ENCODE data around the gene BACH2. TPM values are rescaled to one million over a fixed set of nuclear protein-coding genes. Genes with fewer than 3 reads are reported as not detected.

BACH2 gene
- total and polyA plus RNA-seq, 4 experiments from 2014 or later, result 6.5 to 48.0 (median 25.8) TPM

GRCh38 chr6:89952105-89952671, 344.5 kb downstream of the BACH2 start:
- Mint-ChIP-seq H3K4me3 (peak overlapping the region in 6 of 8 donors; percentile 53 to 83 (median 69)), H3K27me3 (no peaks in the 10 kb centered on the region), H3K27ac (peak overlapping the region; percentile 84 to 91 (median 89)), H3K4me1 (peaks cover 46 to 72% (median 59%) of the 10 kb centered on the region in 4 donors), H3K36me3 (peaks cover 25 to 33% of the 10 kb centered on the region in 2 donors), H3K9me3 (peaks cover 0 to 2% (median 0%) of the 10 kb centered on the region in 8 donors)
- Histone ChIP-seq H3K9me3 (ENCODE audit: control insufficient read depth in 1 of 2, low read length in 2 of 2) (no peaks in the 10 kb centered on the region), H3K36me3 (ENCODE audit: insufficient read depth, low read length) (peaks cover 8% of the 10 kb centered on the region), H3K4me3 (ENCODE audit: low read length in 2 of 2) (no peak overlapping the region), H3K27me3 (ENCODE audit: insufficient read depth, low read length) (no peaks in the 10 kb centered on the region), H3K4me1 (ENCODE audit: insufficient read depth, low read length) (peaks cover 53% of the 10 kb centered on the region), H3K27ac (ENCODE audit: low read depth, low read length) (peak overlapping the region; percentile 7)
- no peak for DNase-seq
- intact Hi-C loops (cut with micrococcal nuclease), result no loop called here
- ChIA-PET POLR2A (ENCODE audit: partially characterized antibody) (interaction anchor here (0.7 to 2.9 kb wide), 17 partner anchors 9 to 609 kb away, joined by 3 to 10 read pairs (median 3); partner anchors contain the start of genes BACH2 and MDN1), CTCF (ENCODE audit: partially characterized antibody) (interaction anchor here (0.9 to 3.2 kb wide), 7 partner anchors 9 to 527 kb away, joined by 3 to 31 read pairs (median 4); partner anchors contain the start of gene BACH2)

GRCh38 chr6:89951574-89952104, 345.0 kb downstream of the BACH2 start:
- no peak for DNase-seq
- H3K4me3 ChIP-seq (ENCODE audit: low read length in 2 of 2), result no peak overlapping the region
- peaks cover 46 to 74% (median 54%) of the 10 kb centered on the region in 4 donors for H3K4me1 Mint-ChIP-seq
- H3K27me3 ChIP-seq (ENCODE audit: insufficient read depth, low read length), result no peaks in the 10 kb centered on the region
- peak overlapping the region; percentile 84 to 91 (median 89) for H3K27ac Mint-ChIP-seq
- H3K4me1 ChIP-seq (ENCODE audit: insufficient read depth, low read length), result peaks cover 53% of the 10 kb centered on the region
- ChIA-PET POLR2A (ENCODE audit: partially characterized antibody) (interaction anchor here (0.9 to 2.9 kb wide), 4 partner anchors 92 to 610 kb away, joined by 3 to 10 read pairs (median 4); no protein-coding TSS in a partner anchor), CTCF (ENCODE audit: partially characterized antibody) (interaction anchor here (1.4 to 4.5 kb wide), 4 partner anchors 9 to 527 kb away, joined by 3 to 31 read pairs (median 12); partner anchors contain the start of gene BACH2)
- intact Hi-C loops (cut with micrococcal nuclease), result no loop called here
- no peaks in the 10 kb centered on the region for H3K9me3 ChIP-seq (ENCODE audit: control insufficient read depth in 1 of 2, low read length in 2 of 2)
- no peaks in the 10 kb centered on the region for H3K27me3 Mint-ChIP-seq
- peaks cover 31 to 33% of the 10 kb centered on the region in 2 donors for H3K36me3 Mint-ChIP-seq
- H3K4me3 Mint-ChIP-seq, result peak overlapping the region in 4 of 8 donors; percentile 2 to 83 (median 51)
- no peak overlapping the region for H3K27ac ChIP-seq (ENCODE audit: low read depth, low read length)
- H3K9me3 Mint-ChIP-seq, result no peaks in the 10 kb centered on the region
- peaks cover 8% of the 10 kb centered on the region for H3K36me3 ChIP-seq (ENCODE audit: insufficient read depth, low read length)

- H3K27ac ChIP-seq (ENCODE audit: low read depth, low read length), result no peak overlapping the region
- no peaks in the 10 kb centered on the region for H3K9me3 ChIP-seq (ENCODE audit: control insufficient read depth in 1 of 2, low read length in 2 of 2)
- H3K27me3 Mint-ChIP-seq, result no peaks in the 10 kb centered on the region
- H3K4me1 ChIP-seq (ENCODE audit: insufficient read depth, low read length), result peaks cover 48% of the 10 kb centered on the region
- no peak for DNase-seq
- peaks cover 44 to 67% (median 48%) of the 10 kb centered on the region in 4 donors for H3K4me1 Mint-ChIP-seq
- no peak overlapping the region for H3K4me3 Mint-ChIP-seq
- no peak overlapping the region for H3K4me3 ChIP-seq (ENCODE audit: low read length in 2 of 2)
- no peaks in the 10 kb centered on the region for H3K9me3 Mint-ChIP-seq
- intact Hi-C loops (cut with micrococcal nuclease), result no loop called here
- POLR2A ChIA-PET (ENCODE audit: partially characterized antibody), result no interaction called here
- H3K27me3 ChIP-seq (ENCODE audit: insufficient read depth, low read length), result no peaks in the 10 kb centered on the region
- peak overlapping the region in 4 of 7 donors; percentile 7 to 88 (median 36) for H3K27ac Mint-ChIP-seq
- peaks cover 33 to 38% of the 10 kb centered on the region in 2 donors for H3K36me3 Mint-ChIP-seq
- peaks cover 8% of the 10 kb centered on the region for H3K36me3 ChIP-seq (ENCODE audit: insufficient read depth, low read length)
- CTCF ChIA-PET (ENCODE audit: partially characterized antibody), result interaction anchor here (0.7 to 4.5 kb wide), 3 partner anchors 11 to 528 kb away, joined by 3 to 31 read pairs (median 16); no protein-coding TSS in a partner anchor
Observed at GRCh38 chr6:89950879-89951391, 345.7 kb downstream of the BACH2 start.

GRCh38 chr6:89950446-89950845, 346.2 kb downstream of the BACH2 start:
- peaks cover 41 to 65% (median 44%) of the 10 kb centered on the region in 4 donors for H3K4me1 Mint-ChIP-seq
- ChIA-PET POLR2A (ENCODE audit: partially characterized antibody) (no interaction called here), CTCF (ENCODE audit: partially characterized antibody) (interaction anchor here (0.7 to 4.5 kb wide), 2 partner anchors 443 to 529 kb away, joined by 3 to 16 read pairs; no protein-coding TSS in a partner anchor)
- Histone ChIP-seq H3K4me3 (ENCODE audit: low read length in 2 of 2) (no peak overlapping the region), H3K27me3 (ENCODE audit: insufficient read depth, low read length) (no peaks in the 10 kb centered on the region), H3K9me3 (ENCODE audit: control insufficient read depth in 1 of 2, low read length in 2 of 2) (no peaks in the 10 kb centered on the region), H3K27ac (ENCODE audit: low read depth, low read length) (no peak overlapping the region), H3K4me1 (ENCODE audit: insufficient read depth, low read length) (peaks cover 43% of the 10 kb centered on the region), H3K36me3 (ENCODE audit: insufficient read depth, low read length) (peaks cover 8% of the 10 kb centered on the region)
- no peak overlapping the region for H3K4me3 Mint-ChIP-seq
- H3K36me3 Mint-ChIP-seq, result peaks cover 33 to 38% of the 10 kb centered on the region in 2 donors
- peak overlapping the region in 3 of 7 donors; percentile 36 to 83 (median 47) for H3K27ac Mint-ChIP-seq
- intact Hi-C loops (cut with micrococcal nuclease), result no loop called here
- no peaks in the 10 kb centered on the region for H3K9me3 Mint-ChIP-seq
- no peaks in the 10 kb centered on the region for H3K27me3 Mint-ChIP-seq
- no peak for DNase-seq

- Mint-ChIP-seq H3K4me1 (peaks cover 32 to 59% (median 37%) of the 10 kb centered on the region in 4 donors), H3K27ac (peak overlapping the region in 2 of 7 donors; percentile 29 to 77), H3K36me3 (peaks cover 38% of the 10 kb centered on the region in 2 donors), H3K4me3 (no peak overlapping the region), H3K27me3 (no peaks in the 10 kb centered on the region), H3K9me3 (no peaks in the 10 kb centered on the region)
- H3K4me3 ChIP-seq (ENCODE audit: low read length in 2 of 2), result no peak overlapping the region
- H3K27me3 ChIP-seq (ENCODE audit: insufficient read depth, low read length), result no peaks in the 10 kb centered on the region
- no peaks in the 10 kb centered on the region for H3K9me3 ChIP-seq (ENCODE audit: control insufficient read depth in 1 of 2, low read length in 2 of 2)
- ChIA-PET CTCF (ENCODE audit: partially characterized antibody) (interaction anchor here (1.0 to 4.5 kb wide), 9 partner anchors 8 to 532 kb away, joined by 3 to 16 read pairs (median 4); no protein-coding TSS in a partner anchor), POLR2A (ENCODE audit: partially characterized antibody) (interaction anchor here (0.6 to 1.0 kb wide), 3 partner anchors 444 to 453 kb away, joined by 3 read pairs; no protein-coding TSS in a partner anchor)
- DNase-seq, result no peak
- peaks cover 27% of the 10 kb centered on the region for H3K4me1 ChIP-seq (ENCODE audit: insufficient read depth, low read length)
- intact Hi-C loops (cut with micrococcal nuclease), result loop anchor here (10.0 kb wide), 1 partner anchor 124 kb away; the partner anchor contains the start of gene CASP8AP2
- H3K27ac ChIP-seq (ENCODE audit: low read depth, low read length), result no peak overlapping the region
- peaks cover 8% of the 10 kb centered on the region for H3K36me3 ChIP-seq (ENCODE audit: insufficient read depth, low read length)
Observed at GRCh38 chr6:89948876-89949275, 347.8 kb downstream of the BACH2 start.

GRCh38 chr6:89944826-89945407, 351.7 kb downstream of the BACH2 start:
- Mint-ChIP-seq H3K27ac (peak overlapping the region in 6 of 7 donors; percentile 10 to 55 (median 24)), H3K4me1 (peaks cover 8 to 34% (median 23%) of the 10 kb centered on the region in 4 donors), H3K4me3 (no peak overlapping the region), H3K9me3 (peaks cover 0 to 2% (median 0%) of the 10 kb centered on the region in 8 donors), H3K36me3 (peaks cover 23 to 25% of the 10 kb centered on the region in 2 donors), H3K27me3 (no peaks in the 10 kb centered on the region)
- H3K27ac ChIP-seq (ENCODE audit: low read depth, low read length), result no peak overlapping the region
- peak in 4 of 5 donors; percentile 31 to 39 (median 34) for DNase-seq
- H3K9me3 ChIP-seq (ENCODE audit: control insufficient read depth in 1 of 2, low read length in 2 of 2), result no peaks in the 10 kb centered on the region
- no peaks in the 10 kb centered on the region for H3K27me3 ChIP-seq (ENCODE audit: insufficient read depth, low read length)
- intact Hi-C loops (cut with micrococcal nuclease), result loop anchor here (1.0 to 10.0 kb wide), 3 partner anchors 120 to 448 kb away; partner anchors contain the start of gene CASP8AP2
- CTCF ChIA-PET (ENCODE audit: partially characterized antibody), result interaction anchor here (0.6 to 9.7 kb wide), 12 partner anchors 8 to 542 kb away, joined by 3 to 326 read pairs (median 3); no protein-coding TSS in a partner anchor
- POLR2A ChIA-PET (ENCODE audit: partially characterized antibody), result no interaction called here
- peaks cover 5% of the 10 kb centered on the region for H3K36me3 ChIP-seq (ENCODE audit: insufficient read depth, low read length)
- H3K4me3 ChIP-seq (ENCODE audit: low read length in 2 of 2), result no peak overlapping the region
- peaks cover 7% of the 10 kb centered on the region for H3K4me1 ChIP-seq (ENCODE audit: insufficient read depth, low read length)
